ENCODE results near the gene STMN3.

The STMN3 gene

DNA sequence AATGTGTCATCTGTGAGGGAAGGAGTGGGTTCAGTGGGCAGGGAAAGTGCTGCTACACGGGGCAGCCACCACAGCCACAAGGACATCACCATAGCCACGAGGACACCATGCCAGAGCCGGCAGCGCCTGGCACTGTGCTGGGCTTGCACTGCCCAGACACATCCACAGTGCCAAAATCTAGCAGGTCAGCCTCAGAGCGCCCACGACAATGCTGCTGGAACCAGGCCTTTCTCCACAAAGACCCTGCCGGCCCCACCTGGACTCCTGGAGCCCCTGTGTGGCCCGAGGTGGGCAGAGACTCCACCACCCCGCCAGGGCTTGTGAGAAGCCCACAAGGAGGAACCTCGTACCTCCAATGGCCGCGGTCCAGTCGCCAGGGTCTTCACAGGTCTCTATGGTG lies 60.6 kb downstream of the STMN3 start:
- no peak for DNase-seq (ENCODE audit: extremely low read depth, insufficient read length)
- Histone ChIP-seq H3K27me3 (replicated peaks; ENCODE audit: control insufficient read depth, insufficient read depth, low read length) (no peaks in the 10 kb centered on the region), H3K36me3 (ENCODE audit: control insufficient read depth, insufficient read depth, low read length) (peaks cover 13% of the 10 kb centered on the region), H3K4me3 (replicated peaks; ENCODE audit: low read depth, low read length) (no peak overlapping the region)
- TF ChIP-seq, protein P1, sequence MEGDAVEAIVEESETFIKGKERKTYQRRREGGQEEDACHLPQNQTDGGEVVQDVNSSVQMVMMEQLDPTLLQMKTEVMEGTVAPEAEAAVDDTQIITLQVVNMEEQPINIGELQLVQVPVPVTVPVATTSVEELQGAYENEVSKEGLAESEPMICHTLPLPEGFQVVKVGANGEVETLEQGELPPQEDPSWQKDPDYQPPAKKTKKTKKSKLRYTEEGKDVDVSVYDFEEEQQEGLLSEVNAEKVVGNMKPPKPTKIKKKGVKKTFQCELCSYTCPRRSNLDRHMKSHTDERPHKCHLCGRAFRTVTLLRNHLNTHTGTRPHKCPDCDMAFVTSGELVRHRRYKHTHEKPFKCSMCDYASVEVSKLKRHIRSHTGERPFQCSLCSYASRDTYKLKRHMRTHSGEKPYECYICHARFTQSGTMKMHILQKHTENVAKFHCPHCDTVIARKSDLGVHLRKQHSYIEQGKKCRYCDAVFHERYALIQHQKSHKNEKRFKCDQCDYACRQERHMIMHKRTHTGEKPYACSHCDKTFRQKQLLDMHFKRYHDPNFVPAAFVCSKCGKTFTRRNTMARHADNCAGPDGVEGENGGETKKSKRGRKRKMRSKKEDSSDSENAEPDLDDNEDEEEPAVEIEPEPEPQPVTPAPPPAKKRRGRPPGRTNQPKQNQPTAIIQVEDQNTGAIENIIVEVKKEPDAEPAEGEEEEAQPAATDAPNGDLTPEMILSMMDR (IDR thresholded peaks at IDR 0.05; ENCODE audit: insufficient read depth, low read length, poor library complexity, severe bottlenecking): no peak

DNA sequence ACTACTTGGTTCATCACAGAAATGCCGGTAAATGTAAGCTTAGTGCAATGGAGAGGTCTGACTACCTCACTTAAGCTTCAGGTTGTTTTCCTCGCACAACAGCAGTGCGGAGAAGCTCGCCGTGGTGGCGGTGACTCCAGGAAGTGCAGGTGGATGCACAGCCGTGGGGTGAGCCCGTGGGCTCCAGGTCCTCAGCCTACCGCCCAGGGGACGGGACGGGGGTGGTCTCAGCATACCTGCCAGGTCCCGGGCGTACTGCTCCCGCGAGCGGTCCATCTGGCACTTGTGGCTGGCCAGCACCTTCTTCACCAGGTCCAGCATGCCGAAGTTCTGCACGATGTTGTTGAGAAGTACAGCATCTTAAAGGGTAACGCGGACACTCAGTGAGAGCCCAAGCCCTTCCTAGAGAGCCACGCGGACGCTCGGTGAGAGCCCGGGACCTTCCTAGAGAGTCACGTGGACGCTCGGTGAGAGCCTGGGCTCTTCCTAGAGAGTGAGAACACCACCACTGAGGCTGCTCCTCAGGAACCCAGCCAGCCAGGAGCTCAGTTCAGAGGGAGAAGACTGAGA lies 61.4 kb downstream of the STMN3 start:
- TF ChIP-seq, protein P1 (IDR thresholded peaks at IDR 0.05; ENCODE audit: insufficient read depth, low read length, poor library complexity, severe bottlenecking): no peak
- Histone ChIP-seq H3K36me3 (ENCODE audit: control insufficient read depth, insufficient read depth, low read length) (peaks cover 13% of the 10 kb centered on the region), H3K4me3 (replicated peaks; ENCODE audit: low read depth, low read length) (no peak overlapping the region), H3K27me3 (replicated peaks; ENCODE audit: control insufficient read depth, insufficient read depth, low read length) (no peaks in the 10 kb centered on the region)
- DNase-seq (ENCODE audit: extremely low read depth, insufficient read length): no peak

DNA sequence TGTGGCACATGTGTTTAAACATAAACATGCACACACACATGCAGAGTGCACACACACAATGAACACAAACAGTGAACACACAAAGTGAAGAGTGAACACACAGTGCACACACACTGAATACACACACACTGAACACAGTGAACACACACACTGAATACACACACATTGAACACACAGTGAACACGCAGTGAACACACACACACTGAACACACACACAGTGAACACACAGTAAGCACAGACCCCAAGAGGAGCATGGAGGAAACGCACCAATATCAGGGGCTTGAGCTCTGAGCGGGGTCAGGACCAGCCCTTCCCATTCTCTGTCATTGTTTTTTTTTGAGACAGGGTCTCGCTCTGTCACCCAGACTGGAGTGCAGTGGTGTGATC lies 62.1 kb downstream of the STMN3 start:
- H3K4me3 ChIP-seq (replicated peaks; ENCODE audit: low read depth, low read length): no peak overlapping the region
- TF ChIP-seq, protein P1 (IDR thresholded peaks at IDR 0.05; ENCODE audit: insufficient read depth, low read length, poor library complexity, severe bottlenecking): no peak
- DNase-seq (ENCODE audit: extremely low read depth, insufficient read length): no peak
- H3K36me3 ChIP-seq (ENCODE audit: control insufficient read depth, insufficient read depth, low read length): peaks cover 10% of the 10 kb centered on the region
- H3K27me3 ChIP-seq (replicated peaks; ENCODE audit: control insufficient read depth, insufficient read depth, low read length): no peaks in the 10 kb centered on the region

DNA sequence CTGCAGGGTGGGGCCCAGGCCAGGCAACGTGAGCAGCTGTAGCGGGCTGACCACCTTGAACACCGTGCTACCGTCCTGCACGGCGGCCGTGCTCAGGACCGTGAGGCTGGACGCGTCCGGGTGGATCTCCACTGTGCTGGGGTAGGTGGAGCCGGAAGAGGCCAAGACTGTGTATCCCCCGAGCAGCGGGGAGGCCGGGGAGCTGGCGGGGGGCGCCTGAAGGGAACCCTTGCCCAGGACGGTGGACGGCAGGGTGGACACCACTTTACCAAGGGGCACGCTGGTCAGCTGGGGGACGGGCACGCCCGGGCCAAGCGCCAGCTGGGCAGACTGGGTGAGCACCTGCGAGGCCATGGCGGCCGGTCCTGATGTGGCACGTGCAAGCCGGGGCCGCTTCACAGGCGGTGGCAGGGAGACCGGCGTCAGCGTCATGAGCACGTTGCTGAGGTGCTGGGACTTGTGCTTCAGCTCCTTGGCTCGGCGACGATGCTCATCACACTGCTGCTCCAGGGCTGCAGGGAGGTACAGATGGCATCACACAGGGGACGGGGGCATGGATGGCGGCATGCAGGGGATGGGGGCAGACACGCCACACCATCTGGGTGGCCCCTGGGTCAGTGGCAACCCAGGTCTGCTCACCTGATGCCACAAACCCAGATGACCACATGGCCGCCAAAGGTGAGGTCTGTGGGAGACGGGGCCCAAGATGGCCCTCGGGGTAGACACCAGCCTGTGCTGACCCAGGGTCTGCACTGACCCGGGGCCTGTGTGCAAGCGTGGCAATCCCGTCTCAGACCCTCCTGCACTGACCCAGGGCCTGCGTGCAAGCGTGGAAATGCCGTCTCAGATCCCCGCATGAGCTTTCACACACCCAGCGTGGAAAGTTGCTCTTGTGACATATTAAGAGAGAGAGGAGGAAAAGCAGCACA lies 62.7 kb downstream of the STMN3 start:
- peaks cover 10% of the 10 kb centered on the region for H3K36me3 ChIP-seq (ENCODE audit: control insufficient read depth, insufficient read depth, low read length)
- DNase-seq (ENCODE audit: extremely low read depth, insufficient read length): no peak
- no peak overlapping the region for H3K4me3 ChIP-seq (replicated peaks; ENCODE audit: low read depth, low read length)
- TF ChIP-seq, protein P1 (IDR thresholded peaks at IDR 0.05; ENCODE audit: insufficient read depth, low read length, poor library complexity, severe bottlenecking): no peak
- no peaks in the 10 kb centered on the region for H3K27me3 ChIP-seq (replicated peaks; ENCODE audit: control insufficient read depth, insufficient read depth, low read length)

Measured in GM06990 (cell line).